CD1c-positive myeloid dendritic cell (primary cell): ENCODE results near the gene OR11L1.

Experiments
- DNase-seq: peaks from one replicate; pipeline ENCODE4 v3.0.0-alpha.2; 2016; ENCODE audit errors: extremely low spot score

Gene OR11L1

DNA sequence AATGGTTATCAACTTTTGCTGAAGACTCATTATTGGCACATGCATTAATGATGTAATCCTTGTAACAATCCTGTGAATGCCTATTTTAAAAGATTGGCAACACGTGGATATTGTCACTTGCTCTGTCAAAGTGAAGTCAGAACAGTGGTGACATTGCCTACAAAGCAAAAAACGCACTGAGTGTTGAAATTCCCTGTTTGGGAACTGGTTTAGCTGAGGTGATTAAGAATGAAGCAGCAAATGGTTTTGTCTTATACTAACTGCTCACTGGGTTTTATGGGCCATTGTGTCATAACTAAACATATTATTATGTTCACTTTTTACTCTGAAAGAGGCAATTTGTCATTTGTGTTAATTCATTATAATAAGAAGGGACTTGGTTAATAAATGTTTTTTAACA lies 29.1 kb downstream of the OR11L1 start:
- DNase-seq: no peak

GRCh38 chr1:247797518-247797917 lies 44.2 kb downstream of the OR11L1 start:
- no peak for DNase-seq
